SW 1271 (cell line): ENCODE measurements around the gene DNAH2.

Experiments used
- DNase-seq, 2 experiments: peaks; one replicate each; lab custom pipeline; 2025; lab: John Stamatoyannopoulos, UW

DNAH2 gene, protein sequence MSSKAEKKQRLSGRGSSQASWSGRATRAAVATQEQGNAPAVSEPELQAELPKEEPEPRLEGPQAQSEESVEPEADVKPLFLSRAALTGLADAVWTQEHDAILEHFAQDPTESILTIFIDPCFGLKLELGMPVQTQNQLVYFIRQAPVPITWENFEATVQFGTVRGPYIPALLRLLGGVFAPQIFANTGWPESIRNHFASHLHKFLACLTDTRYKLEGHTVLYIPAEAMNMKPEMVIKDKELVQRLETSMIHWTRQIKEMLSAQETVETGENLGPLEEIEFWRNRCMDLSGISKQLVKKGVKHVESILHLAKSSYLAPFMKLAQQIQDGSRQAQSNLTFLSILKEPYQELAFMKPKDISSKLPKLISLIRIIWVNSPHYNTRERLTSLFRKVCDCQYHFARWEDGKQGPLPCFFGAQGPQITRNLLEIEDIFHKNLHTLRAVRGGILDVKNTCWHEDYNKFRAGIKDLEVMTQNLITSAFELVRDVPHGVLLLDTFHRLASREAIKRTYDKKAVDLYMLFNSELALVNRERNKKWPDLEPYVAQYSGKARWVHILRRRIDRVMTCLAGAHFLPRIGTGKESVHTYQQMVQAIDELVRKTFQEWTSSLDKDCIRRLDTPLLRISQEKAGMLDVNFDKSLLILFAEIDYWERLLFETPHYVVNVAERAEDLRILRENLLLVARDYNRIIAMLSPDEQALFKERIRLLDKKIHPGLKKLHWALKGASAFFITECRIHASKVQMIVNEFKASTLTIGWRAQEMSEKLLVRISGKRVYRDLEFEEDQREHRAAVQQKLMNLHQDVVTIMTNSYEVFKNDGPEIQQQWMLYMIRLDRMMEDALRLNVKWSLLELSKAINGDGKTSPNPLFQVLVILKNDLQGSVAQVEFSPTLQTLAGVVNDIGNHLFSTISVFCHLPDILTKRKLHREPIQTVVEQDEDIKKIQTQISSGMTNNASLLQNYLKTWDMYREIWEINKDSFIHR (N-terminal part only)

DNA sequence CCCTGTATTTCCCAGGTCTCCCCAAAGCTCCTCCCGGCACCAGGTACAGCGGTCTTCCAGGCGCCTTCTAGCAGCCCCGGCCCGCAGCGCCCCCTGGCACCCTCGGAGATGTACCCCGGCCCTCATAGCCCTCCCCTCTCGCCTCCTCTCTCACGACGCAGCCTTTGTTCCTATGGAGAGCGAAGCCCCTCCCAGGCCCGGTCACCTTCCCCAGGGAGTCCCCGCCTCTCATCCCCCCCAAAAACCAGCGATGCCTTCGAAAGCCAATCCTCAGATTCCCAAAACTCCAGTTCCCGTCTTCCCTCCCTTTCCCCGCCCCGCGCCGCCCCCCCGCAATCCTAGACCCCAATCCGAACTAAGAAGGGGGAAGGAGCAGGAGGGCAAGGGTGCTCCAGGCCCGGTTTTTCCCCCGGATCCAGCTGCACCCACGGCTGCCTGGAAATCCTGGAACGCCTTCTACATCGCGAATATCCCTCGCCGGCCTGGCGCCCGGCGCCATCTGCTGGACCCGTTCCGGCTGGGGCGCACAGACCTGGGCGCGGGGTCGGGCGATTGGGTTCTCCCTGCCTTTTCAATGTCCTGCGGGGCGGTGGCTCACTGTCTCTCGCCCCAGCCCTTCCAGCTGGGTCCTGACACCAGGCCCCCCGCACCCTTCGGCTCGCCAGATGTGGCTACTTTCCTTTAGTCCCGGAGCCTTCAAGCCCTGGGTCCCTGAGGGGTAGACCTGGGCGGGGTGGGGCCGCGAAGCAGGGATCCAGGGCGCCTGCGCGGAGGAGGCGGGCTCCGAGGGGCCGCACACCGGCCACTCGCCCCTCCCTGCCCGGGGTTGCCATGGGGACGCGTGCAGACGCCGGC is at the start of gene DNAH2:
Gene DNAH2, plus strand, starts transcription at position 844 of the 855 bp plus-strand sequence. CDS start 1,991 bp downstream, outside the sequence.
- peak; percentile 73 to 89 for DNase-seq

DNA sequence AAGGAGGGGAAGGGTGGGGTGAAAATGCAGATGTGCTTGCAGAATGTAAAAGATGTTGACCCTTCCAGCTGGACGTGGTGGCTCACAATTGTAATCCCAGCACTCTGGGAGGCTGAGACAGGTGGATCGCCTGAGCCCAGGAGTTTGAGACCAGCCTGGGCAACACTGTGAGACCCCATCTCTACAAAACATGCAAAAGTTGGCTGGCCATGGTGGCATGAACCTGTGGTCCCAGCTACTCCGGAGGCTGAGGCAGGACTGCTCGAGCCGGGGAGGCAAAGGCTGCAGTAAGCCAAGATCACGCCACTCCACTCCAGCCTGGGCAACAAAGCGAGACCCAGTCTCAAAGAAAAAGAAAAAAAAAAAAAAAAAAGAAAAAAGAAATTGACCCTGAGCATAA is 49.1 kb upstream of the DNAH2 start:
- DNase-seq = no peak

DNA sequence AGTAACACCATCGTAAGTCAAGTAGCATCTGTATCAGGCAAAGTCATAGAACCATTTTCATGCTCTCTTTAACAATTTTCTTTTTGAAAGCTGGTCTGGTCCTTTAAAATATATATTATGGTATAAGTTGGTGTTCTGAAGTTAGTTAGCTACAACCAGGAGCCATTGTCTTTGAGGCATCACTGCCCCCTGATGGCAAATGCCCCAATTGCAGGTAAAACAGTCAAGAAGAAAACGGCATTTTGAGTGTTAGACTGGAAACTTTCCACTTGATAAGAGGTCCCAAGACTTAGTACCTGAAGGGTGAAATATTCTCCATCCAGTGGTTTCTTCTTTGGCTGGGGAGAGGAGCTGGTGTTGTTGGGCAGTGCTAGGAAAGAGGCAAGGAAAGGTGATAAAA is 44.3 kb upstream of the DNAH2 start:
- DNase-seq = no peak

DNA sequence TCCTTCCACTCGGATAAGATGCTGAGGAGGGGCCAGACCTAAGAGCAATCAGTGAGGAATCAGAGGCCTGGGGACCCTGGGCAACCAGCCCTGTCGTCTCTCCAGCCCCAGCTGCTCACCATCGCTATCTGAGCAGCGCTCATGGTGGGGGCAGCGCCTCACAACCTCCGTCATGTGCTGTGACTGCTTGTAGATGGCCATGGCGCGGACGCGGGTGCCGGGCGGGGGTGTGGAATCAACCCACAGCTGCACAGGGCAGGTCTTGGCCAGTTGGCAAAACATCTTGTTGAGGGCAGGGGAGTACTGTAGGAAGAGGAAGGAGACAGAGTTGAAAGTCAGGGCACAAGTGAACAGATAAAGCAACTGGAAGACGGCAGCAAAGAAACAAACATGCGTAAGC is 42.6 kb upstream of the DNAH2 start:
- no peak for DNase-seq

DNA sequence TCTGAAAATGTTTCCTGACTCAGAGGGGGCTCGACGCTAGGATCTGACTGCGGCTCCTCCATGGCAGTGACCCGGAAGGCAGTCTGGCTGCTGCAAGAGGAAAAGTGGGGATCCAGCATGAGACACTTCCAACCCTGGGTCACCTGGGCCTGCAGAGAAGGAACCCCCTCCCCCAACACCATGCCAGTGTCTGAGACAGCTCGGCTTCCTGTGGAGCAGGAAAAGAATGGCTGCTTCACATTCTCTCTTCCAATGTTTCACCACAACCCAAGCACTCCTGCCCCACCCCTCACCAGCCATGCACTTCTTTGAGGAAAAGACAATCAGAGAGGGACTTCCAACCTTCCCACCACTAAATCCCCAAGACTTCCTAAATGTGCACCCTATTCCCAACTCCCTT is 41.0 kb upstream of the DNAH2 start:
- no peak for DNase-seq

DNA sequence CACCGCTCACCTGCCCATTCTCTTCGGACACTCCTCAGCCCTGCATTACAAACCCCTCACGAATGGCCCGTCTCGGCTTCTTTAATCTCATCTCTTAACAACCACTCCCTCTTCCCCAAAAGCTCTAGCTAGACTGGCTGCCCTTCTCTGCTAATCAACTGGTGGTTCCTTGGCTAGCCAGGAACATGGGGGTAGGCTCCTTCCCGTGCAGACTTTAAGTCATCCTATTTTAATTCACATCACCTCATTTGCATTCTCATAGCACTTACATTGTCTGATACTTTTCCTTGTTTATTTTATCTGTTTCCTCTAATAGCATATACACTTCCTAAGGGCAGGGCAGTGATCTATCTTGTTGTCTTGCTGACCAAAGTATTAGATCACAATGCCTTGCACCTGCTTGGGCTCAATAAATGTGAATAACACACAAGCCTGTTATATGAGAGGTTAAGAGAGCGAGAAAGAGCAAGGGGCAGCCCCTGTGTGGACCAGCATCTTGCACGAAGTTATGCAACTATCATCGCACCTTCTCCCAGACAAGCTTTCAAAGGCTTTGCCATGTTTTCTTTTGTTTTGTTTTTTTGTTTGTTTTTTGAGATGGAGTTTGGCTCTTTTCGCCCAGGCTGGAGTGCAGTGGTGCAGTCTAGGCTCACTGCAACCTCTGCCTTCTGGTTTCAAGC is 40.0 kb upstream of the DNAH2 start:
- no peak for DNase-seq

DNA sequence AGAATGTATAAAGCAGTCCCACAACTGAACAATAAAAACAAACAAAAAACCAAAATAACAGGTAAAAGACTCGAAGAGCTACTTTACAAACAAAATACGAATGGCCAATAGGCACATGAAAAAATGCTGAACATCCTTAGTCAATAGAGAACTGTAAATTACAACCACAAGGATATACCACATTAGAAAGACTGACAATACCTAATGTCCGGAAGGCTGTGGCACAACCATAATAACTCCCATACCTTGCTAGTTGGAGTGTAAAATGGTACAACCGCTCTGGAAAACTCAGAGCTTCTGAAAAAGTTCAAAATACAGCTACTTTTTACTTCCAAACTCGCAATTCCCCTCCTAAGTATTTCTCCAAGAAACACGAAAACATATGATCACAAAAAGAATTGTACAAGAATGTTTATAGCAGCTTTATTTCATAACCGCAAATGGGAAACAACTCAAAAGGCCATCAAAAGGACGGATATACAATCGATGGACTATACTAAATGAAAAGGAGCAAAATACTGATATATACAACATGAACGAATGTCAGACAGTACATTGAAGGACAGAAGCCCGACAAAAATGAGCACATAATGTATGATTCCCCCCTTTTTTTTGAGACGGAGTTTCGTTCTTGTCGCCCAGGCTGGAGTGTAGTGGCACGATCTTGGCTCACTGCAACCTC is 32.6 kb upstream of the DNAH2 start:
- DNase-seq = no peak

DNA sequence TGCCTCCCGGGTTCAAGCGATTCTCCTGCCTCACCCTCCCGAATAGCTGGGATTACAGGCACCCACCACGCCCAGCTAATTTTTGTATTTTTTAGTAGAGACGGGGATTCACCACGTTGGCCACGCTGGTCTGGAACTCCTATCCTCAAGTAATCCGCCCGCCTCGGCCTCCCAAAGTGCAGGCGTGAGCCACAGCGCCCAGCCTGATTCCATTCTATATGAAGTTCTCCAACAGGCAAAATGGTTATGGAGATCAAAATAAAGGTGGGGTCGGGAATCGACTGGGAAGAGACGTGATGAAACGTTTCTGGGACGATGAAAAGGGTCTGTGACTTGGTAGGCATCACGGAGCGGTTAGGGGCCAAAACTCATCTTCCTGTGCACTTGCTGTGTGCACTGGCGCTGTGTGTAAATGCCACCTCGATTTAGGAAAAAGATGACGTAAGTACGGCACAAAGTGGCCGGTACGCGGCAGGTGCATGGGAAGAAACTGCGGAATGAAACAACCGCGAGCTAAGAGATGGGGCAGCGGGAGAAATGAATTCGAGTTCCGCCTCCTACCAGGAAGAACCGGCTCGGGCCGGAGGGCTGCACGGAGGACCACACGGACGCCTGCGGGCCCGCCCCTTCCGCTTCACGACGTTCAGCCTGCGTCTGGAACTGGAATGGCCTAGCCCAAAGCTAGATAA is 31.9 kb upstream of the DNAH2 start:
- peak; percentile 86 to 97 for DNase-seq

DNA sequence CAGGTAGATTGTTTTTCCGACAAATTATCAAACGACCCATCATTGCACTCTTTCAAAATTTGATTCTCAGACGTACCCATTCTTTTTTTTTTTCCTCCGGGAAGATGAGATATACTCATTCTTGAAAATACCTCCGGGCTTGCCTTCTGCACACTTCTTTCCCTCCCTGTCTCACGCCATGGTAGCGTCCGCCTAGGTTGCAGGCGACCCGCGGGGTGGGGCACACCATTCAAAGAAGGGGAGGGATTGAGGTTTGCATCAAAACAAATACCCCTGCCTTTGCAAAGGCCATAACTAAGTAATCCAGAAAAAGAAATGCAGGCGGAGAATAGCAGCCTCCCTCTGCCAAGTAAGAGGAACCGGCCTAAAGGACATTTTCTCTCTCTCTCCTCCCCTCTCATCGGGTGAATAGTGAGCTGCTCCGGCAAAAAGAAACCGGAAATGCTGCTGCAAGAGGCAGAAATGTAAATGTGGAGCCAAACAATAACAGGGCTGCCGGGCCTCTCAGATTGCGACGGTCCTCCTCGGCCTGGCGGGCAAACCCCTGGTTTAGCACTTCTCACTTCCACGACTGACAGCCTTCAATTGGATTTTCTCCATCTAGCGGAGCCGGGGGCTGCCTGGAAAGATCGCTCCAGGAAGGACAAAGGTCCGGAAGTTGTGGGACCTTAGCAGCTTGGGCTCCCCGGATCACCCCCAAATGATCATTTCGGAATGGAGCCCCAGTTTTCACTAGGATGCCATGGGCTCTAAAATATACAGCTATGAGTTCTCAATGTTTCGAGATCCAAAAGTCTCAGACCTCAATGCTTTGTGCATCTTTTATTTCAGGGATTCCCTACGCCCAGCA is 31.1 kb upstream of the DNAH2 start:
- DNase-seq = peak; percentile 86 to 97

DNA sequence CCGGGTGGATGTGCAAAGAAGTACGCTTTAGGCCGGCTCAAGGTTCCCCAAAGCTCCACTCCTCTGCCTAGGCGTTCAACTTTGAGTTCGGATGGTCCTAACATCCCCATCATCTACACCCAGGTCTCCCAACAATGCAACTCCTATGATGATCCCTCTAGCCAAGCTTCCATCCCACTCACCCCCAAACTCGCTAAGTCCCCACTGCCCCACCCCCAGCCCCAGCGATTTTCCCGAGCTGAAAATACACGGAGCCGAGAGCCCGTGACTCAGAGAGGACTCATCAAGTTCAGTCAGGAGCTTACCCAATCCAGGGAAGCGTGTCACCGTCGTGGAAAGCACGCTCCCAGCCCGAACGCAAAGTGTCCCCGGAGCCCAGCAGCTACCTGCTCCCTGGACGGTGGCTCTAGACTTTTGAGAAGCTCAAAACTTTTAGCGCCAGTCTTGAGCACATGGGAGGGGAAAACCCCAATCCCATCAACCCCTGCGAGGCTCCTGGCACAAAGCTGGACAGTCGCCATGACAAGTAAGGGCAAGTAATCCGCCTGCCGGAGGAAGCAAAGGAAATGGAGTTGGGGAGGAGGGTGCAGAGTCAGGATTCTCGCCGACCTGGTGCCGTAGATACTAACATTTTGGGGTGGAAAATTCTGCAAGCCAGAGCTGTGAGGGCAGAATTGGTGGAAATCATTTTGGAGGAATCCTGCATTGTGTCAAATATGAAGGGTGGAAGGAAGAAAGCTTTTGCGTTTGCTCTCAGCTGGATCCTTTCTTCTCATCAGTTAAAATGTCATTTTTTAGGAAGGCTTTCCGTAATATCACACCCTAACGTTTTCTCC is 30.3 kb upstream of the DNAH2 start, which contains the start of gene TP53:
Gene TP53, minus strand, starts transcription at position 419 of the 836 bp plus-strand sequence. CDS start 10,896 bp downstream, outside the sequence.
- peak; percentile 85 to 92 for DNase-seq

DNA sequence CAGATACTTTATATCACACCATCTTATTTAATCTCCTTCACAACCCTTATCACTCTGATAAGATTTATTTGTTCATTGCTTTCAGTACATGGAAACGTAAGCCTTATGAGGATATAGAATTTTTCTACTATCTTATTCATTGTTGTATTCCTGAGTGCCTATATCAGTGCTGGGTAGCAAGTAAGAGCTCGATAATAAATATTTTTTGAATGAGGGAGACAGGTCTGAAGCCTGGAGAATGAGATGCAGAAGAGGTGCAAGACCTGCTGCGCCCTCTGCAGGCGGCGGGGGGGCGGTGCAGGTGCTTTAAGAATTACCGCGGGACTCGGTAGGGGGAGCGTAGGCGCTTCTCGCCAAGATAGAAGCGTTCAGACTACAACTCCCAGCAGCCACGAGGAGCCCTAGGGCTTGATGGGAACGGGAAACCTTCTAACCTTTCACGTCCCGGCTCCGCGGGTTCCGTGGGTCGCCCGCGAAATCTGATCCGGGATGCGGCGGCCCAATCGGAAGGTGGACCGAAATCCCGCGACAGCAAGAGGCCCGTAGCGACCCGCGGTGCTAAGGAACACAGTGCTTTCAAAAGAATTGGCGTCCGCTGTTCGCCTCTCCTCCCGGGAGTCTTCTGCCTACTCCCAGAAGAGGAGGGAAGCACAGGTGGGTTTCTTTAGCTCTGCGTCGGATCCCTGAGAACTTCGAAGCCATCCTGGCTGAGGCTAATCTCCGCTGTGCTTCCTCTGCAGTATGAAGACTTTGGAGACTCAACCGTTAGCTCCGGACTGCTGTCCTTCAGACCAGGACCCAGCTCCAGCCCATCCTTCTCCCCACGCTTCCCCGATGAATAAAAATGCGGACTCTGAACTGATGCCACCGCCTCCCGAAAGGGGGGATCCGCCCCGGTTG is 29.4 kb upstream of the DNAH2 start, which contains the start of gene WRAP53:
Gene WRAP53, plus strand, starts transcription at position 570 of the 900 bp plus-strand sequence. Its CDS starts 172 bp downstream, at position 742.
- DNase-seq = peak; percentile 96 to 98

DNA sequence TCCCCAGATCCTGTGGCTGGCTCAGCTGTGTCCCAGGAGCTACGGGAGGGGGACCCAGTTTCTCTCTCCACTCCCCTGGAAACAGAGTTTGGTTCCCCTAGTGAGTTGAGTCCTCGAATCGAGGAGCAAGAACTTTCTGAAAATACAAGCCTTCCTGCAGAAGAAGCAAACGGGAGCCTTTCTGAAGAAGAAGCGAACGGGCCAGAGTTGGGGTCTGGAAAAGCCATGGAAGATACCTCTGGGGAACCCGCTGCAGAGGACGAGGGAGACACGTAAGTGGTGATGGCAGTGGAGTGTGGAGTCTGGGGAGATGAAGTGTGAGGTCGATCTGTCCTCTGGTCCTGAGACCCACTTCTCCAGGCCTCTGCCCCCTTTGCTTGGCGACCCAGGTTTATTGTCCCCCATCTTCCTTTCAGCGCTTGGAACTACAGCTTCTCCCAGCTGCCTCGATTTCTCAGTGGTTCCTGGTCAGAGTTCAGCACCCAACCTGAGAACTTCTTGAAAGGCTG is 28.7 kb upstream of the DNAH2 start:
- DNase-seq = no peak

DNA sequence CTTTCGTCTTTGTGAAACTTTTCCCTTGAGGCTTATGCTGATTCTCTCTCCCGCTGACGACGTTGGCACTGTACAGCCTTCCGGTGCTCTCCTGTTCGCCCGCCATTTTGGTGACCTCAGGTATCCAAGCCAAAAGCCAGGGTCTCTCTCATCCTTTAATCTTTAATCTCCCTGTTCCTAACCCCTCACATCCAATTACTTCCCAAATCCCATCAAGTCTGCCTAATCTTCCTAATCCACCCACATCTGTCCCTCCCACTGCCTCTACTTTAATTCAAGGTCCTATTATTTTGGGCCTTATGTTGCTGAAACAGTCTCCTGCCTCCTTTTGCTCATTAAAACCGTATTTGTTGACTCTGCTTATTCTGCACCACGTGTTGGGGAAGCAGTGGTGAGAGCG is 22.0 kb upstream of the DNAH2 start:
- DNase-seq = no peak

DNA sequence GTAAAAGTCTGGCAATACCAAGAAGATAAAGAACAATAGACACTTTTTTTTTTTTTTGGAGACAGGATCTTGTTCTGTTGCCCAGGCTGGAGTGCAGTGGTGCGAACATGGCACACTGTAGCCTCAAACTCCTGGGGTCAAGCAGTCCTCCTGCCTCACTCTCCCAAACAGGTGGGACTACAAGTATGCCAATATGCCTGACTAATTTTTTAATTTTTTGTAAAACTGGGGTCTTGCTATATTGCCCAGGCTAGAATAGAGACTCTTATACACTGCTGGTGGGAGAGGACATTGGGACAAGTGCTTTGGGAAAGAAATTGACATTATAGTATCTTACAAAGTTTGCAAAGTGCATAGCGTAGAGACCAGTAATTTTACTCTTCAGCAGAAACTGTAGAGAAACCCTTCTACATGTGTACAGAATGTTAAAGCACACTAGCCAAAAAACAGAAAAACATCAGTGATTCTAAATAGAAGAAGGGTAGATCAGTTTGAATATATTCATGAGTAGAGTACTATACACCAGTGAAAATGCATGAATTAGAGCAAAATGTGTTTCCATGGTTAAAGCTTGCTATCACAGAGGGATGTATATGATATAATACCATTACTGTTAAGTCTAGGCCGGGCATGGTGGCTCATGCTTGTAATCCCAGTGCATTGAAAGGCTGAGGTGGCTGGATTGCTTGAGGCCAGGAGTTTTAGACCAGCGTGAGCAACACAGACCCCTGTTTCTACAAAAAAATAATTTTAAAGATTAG is 19.5 kb upstream of the DNAH2 start:
- no peak for DNase-seq

DNA sequence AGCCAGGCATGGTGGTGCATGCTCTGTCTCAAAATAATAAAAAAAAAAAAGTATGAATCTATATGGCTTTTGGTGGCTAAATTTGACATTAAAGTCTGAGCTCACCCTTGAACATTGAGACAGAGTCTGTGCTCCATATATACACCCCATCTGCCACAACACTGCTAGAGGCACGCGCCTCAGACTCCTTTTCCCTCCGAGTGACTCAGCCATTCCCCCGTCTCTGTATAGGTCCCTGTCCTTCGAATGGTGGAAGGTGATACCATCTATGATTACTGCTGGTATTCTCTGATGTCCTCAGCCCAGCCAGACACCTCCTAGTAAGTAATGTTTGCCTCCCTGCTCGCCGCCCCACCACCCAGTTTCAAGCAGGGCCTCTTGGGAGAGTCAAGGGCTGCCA is 17.0 kb upstream of the DNAH2 start:
- DNase-seq = no peak

DNA sequence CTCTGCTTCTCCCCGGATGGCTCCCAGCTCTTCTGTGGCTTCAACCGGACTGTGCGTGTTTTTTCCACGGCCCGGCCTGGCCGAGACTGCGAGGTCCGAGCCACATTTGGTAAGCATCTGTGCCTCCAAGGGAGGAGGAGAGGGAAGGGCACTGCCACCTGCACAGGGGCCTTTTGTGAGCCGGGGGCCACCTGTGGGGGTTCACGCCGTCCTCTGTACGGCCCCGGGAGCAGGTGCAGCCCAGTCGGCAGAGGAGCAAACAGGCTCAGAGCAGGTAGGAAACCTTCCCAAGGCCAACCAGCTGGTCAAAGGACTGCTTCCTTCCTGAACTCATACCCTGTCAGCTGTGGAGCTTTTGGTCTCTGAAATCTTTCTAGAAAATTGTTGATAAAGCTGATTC is 15.9 kb upstream of the DNAH2 start:
- DNase-seq = no peak
